Measurements from ENCODE around the gene PPP1R37.

PPP1R37 gene

GRCh38 chr19:45163751-45164460 is 70.9 kb downstream of the PPP1R37 start:
- no peaks in the 10 kb centered on the region for H3K9me3 ChIP-seq (ENCODE audit: control insufficient read depth, insufficient read depth, low read length)
- H3K79me2 ChIP-seq (ENCODE audit: control insufficient read depth, low read length), result no peaks in the 10 kb centered on the region
- H3K4me3 ChIP-seq (ENCODE audit: low read length), result no peak overlapping the region
- H3K36me3 ChIP-seq (ENCODE audit: control insufficient read depth, low read length), result no peaks in the 10 kb centered on the region
- no peak for TF ChIP-seq CTCF (IDR thresholded peaks at IDR 0.05; ENCODE audit: low read depth, low read length, poor library complexity, severe bottlenecking)
- no peak for TF ChIP-seq EZH2phosphoT487 (IDR thresholded peaks at IDR 0.05; ENCODE audit: borderline replicate concordance, low read length)
- peaks cover 14% of the 10 kb centered on the region for H3K4me1 ChIP-seq (ENCODE audit: control insufficient read depth, low read length)
- no peaks in the 10 kb centered on the region for H3K9me2 ChIP-seq (replicated peaks; ENCODE audit: control insufficient read depth, low read length)
- H3K4me2 ChIP-seq (ENCODE audit: low read length), result peak overlapping the region; percentile 21; the same call in 1 of the 2 replicates
- H3K27ac ChIP-seq (ENCODE audit: low read depth, low read length), result no peak overlapping the region
- H3K27me3 ChIP-seq (ENCODE audit: control insufficient read depth, low read length), result peaks cover 6% of the 10 kb centered on the region; the same call in 1 of the 2 replicates
- no peaks in the 10 kb centered on the region for H4K20me1 ChIP-seq (ENCODE audit: control insufficient read depth, insufficient read depth, low read depth, low read length)
- no peaks in the 10 kb centered on the region for H3F3A ChIP-seq (ENCODE audit: control insufficient read depth, insufficient read depth)

DNA sequence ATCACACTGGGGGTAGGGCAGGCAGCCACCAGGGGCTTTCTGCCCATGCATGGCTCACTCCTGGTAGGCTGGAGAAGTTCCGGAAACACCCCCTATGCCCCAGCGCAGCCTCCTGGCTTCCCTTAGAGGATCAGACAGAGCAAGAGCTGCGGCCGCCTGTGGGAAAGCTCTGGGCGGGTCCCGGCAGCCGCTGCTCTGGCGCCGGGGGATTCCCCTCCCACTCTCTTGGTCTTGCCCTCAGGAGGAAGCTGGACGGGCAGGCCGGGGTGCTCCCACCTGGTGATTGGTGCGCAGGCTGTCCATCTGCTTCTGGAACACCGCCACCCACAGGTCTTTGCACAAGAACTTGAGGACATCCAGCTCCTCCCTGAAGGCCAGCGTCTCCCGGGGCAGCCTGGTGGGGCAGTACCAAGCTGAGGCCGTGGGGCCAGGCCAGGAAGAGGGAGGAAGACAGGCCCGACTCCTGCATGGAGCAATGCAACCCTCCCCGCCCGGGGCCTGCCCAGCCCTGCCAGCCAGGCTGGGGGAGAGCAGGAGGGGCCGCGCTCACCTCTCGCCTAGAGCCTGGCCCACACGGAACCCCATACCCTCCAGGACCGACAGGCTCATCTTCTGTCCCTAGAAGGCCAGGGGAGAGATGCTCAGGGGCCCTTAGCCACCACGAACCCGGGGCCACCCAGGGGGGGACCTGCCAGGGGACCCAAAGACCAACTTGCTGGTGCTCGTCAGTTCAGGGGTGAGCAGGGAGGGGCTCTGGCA is 71.8 kb downstream of the PPP1R37 start:
- Histone ChIP-seq H3K9me2 (replicated peaks; ENCODE audit: control insufficient read depth, low read length) (no peaks in the 10 kb centered on the region), H3K4me3 (ENCODE audit: low read length) (no peak overlapping the region), H3K9me3 (ENCODE audit: control insufficient read depth, insufficient read depth, low read length) (no peaks in the 10 kb centered on the region), H3K79me2 (ENCODE audit: control insufficient read depth, low read length) (no peaks in the 10 kb centered on the region), H3F3A (ENCODE audit: control insufficient read depth, insufficient read depth) (no peaks in the 10 kb centered on the region), H3K27me3 (ENCODE audit: control insufficient read depth, low read length) (peaks cover 6% of the 10 kb centered on the region; the same call in 1 of the 2 replicates), H4K20me1 (ENCODE audit: control insufficient read depth, insufficient read depth, low read depth, low read length) (no peaks in the 10 kb centered on the region), H3K27ac (ENCODE audit: low read depth, low read length) (no peak overlapping the region), H3K4me1 (ENCODE audit: control insufficient read depth, low read length) (peaks cover 14% of the 10 kb centered on the region), H3K4me2 (ENCODE audit: low read length) (peak overlapping the region; percentile 21; the same call in 1 of the 2 replicates), H3K36me3 (ENCODE audit: control insufficient read depth, low read length) (no peaks in the 10 kb centered on the region)
- TF ChIP-seq EZH2phosphoT487 (IDR thresholded peaks at IDR 0.05; ENCODE audit: borderline replicate concordance, low read length) (no peak), CTCF (IDR thresholded peaks at IDR 0.05; ENCODE audit: low read depth, low read length, poor library complexity, severe bottlenecking) (no peak)

GRCh38 chr19:45166723-45167252 is 73.8 kb downstream of the PPP1R37 start:
- Histone ChIP-seq H4K20me1 (ENCODE audit: control insufficient read depth, insufficient read depth, low read depth, low read length) (no peaks in the 10 kb centered on the region), H3K4me3 (ENCODE audit: low read length) (no peak overlapping the region), H3K9me2 (replicated peaks; ENCODE audit: control insufficient read depth, low read length) (no peaks in the 10 kb centered on the region), H3K36me3 (ENCODE audit: control insufficient read depth, low read length) (no peaks in the 10 kb centered on the region), H3K4me2 (ENCODE audit: low read length) (no peak overlapping the region), H3F3A (ENCODE audit: control insufficient read depth, insufficient read depth) (no peaks in the 10 kb centered on the region), H3K4me1 (ENCODE audit: control insufficient read depth, low read length) (peaks cover 14% of the 10 kb centered on the region), H3K27ac (ENCODE audit: low read depth, low read length) (no peak overlapping the region), H3K27me3 (ENCODE audit: control insufficient read depth, low read length) (no peaks in the 10 kb centered on the region), H3K79me2 (ENCODE audit: control insufficient read depth, low read length) (0 out of 2 replicates have a peak, but pooled peaks cover 3% of the 10 kb centered on the region), H3K9me3 (ENCODE audit: control insufficient read depth, insufficient read depth, low read length) (no peaks in the 10 kb centered on the region)
- TF ChIP-seq EZH2phosphoT487 (IDR thresholded peaks at IDR 0.05; ENCODE audit: borderline replicate concordance, low read length) (no peak), CTCF (IDR thresholded peaks at IDR 0.05; ENCODE audit: low read depth, low read length, poor library complexity, severe bottlenecking) (no peak)
